ENCODE data around the gene RLF. TPM values are rescaled to one million over a fixed set of nuclear protein-coding genes. Genes with fewer than 3 reads are reported as not detected.

The RLF gene
- total and polyA plus RNA-seq, 9 of the 15 experiments (the other 6 are each of a cell fraction or from before 2014, with no cell fraction given), result 3.6 to 35.0 (median 21.2) TPM

DNA sequence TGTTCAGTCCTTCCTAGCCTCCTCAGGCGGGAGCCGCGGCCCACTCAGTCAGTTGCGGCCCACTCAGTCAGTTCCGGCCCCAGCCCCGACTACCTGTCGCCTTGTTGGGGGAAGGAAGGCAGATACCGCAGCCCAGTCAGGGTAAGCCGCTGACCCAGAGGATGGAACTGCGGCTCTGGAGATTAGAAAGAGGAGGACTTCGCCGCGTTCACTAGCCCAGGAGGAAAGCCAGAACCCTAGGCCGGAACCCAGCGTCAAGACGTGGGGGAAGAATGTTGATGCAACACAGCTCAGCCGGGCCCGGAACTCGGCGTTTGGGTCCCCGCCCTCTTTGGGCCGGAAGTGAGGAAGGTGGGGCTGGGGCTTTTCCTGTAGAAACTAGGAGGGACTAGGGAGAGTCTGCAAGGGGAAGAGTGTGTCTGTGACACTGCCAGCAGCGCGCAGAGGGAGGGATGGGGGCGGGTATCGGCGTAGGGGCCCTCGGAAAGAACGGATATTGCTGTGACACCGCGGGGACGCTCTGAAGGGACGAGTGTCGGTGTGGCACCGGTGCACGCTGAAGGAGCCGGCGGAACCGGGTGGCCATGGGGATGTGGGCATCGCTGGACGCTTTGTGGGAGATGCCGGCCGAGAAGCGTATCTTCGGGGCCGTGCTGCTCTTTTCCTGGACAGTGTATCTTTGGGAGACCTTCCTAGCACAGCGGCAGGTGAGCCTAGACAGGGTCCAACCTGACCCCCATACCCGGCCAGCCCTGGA, 96.7 kb downstream of the RLF start, which contains the start of gene ZMPSTE24 (continued):
- no peak for TF ChIP-seq GABPB2 (CRISPR knock-in tag; conservative IDR thresholded peaks at IDR 0.05)
- no peak for TF ChIP-seq MCM5 (IDR thresholded peaks at IDR 0.05; ENCODE audit: low read depth)
- TF ChIP-seq, protein P1, sequence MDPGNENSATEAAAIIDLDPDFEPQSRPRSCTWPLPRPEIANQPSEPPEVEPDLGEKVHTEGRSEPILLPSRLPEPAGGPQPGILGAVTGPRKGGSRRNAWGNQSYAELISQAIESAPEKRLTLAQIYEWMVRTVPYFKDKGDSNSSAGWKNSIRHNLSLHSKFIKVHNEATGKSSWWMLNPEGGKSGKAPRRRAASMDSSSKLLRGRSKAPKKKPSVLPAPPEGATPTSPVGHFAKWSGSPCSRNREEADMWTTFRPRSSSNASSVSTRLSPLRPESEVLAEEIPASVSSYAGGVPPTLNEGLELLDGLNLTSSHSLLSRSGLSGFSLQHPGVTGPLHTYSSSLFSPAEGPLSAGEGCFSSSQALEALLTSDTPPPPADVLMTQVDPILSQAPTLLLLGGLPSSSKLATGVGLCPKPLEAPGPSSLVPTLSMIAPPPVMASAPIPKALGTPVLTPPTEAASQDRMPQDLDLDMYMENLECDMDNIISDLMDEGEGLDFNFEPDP (CRISPR knock-in tag; IDR thresholded peaks at IDR 0.05), result no peak
- TF ChIP-seq ZFP1 (CRISPR knock-in tag; IDR thresholded peaks at IDR 0.05), result 0 out of 2 replicates have a peak, but pooled peaks have one; percentile 19
- no peak for TF ChIP-seq NFIX (CRISPR knock-in tag; IDR thresholded peaks at IDR 0.05; ENCODE audit: low read depth)
- 0 out of 2 replicates have a peak, but pooled peaks have one; percentile 46 for TF ChIP-seq POLR2AphosphoS2 (IDR thresholded peaks at IDR 0.05; ENCODE audit: low read length)
- TF ChIP-seq CXXC5 (CRISPR knock-in tag; IDR thresholded peaks at IDR 0.05), result peak; percentile 99
- peak; percentile 94 for TF ChIP-seq CREM (IDR thresholded peaks at IDR 0.05; ENCODE audit: low read depth)
- TF ChIP-seq, protein P2, sequence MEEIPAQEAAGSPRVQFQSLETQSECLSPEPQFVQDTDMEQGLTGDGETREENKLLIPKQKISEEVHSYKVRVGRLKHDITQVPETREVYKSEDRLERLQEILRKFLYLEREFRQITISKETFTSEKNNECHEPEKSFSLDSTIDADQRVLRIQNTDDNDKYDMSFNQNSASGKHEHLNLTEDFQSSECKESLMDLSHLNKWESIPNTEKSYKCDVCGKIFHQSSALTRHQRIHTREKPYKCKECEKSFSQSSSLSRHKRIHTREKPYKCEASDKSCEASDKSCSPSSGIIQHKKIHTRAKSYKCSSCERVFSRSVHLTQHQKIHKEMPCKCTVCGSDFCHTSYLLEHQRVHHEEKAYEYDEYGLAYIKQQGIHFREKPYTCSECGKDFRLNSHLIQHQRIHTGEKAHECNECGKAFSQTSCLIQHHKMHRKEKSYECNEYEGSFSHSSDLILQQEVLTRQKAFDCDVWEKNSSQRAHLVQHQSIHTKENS (CRISPR knock-in tag; IDR thresholded peaks at IDR 0.05), result no peak
- 0 out of 2 replicates have a peak, but pooled peaks have one; percentile 44 for TF ChIP-seq MYNN (IDR thresholded peaks at IDR 0.05)
- TF ChIP-seq MYNN (CRISPR knock-in tag; IDR thresholded peaks at IDR 0.05), result no peak
- no peak for TF ChIP-seq ZNF316 (IDR thresholded peaks at IDR 0.05)
- TF ChIP-seq, protein P3, sequence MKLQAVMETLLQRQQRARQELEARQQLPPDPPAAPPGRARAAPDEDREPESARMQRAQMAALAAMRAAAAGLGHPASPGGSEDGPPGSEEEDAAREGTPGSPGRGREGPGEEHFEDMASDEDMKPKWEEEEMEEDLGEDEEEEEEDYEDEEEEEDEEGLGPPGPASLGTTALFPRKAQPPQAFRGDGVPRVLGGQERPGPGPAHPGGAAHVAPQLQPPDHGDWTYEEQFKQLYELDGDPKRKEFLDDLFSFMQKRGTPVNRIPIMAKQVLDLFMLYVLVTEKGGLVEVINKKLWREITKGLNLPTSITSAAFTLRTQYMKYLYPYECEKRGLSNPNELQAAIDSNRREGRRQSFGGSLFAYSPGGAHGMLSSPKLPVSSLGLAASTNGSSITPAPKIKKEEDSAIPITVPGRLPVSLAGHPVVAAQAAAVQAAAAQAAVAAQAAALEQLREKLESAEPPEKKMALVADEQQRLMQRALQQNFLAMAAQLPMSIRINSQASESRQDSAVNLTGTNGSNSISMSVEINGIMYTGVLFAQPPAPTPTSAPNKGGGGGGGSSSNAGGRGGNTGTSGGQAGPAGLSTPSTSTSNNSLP (IDR thresholded peaks at IDR 0.05; ENCODE audit: borderline replicate concordance, low read depth, low read length), result no peak
- TF ChIP-seq, protein P4, sequence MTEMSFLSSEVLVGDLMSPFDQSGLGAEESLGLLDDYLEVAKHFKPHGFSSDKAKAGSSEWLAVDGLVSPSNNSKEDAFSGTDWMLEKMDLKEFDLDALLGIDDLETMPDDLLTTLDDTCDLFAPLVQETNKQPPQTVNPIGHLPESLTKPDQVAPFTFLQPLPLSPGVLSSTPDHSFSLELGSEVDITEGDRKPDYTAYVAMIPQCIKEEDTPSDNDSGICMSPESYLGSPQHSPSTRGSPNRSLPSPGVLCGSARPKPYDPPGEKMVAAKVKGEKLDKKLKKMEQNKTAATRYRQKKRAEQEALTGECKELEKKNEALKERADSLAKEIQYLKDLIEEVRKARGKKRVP (CRISPR knock-in tag; IDR thresholded peaks at IDR 0.05), result no peak
